Measurements from ENCODE around the gene SPOCK3.

The SPOCK3 gene

GRCh38 chr4:166838975-166839614 lies 395.2 kb downstream of the SPOCK3 start:
- TF ChIP-seq TCF4 (CRISPR knock-in tag; IDR thresholded peaks at IDR 0.05; ENCODE audit: borderline replicate concordance), result no peak
- TF ChIP-seq ZFP30 (CRISPR knock-in tag; IDR thresholded peaks at IDR 0.05), result no peak
- no peak for TF ChIP-seq TSHZ2 (CRISPR knock-in tag; IDR thresholded peaks at IDR 0.05)
- no peak for TF ChIP-seq RARB (CRISPR knock-in tag; IDR thresholded peaks at IDR 0.05)
- no peak for ATAC-seq

- ATAC-seq, result no peak
- TF ChIP-seq ZNF8 (CRISPR knock-in tag; IDR thresholded peaks at IDR 0.05) (no peak), POU6F1 (CRISPR knock-in tag; IDR thresholded peaks at IDR 0.05; ENCODE audit: borderline replicate concordance, low read depth) (no peak), PPARA (CRISPR knock-in tag; IDR thresholded peaks at IDR 0.05; ENCODE audit: borderline replicate concordance) (no peak), ZC3H10 (CRISPR knock-in tag; IDR thresholded peaks at IDR 0.05) (no peak), CSRNP3 (CRISPR knock-in tag; IDR thresholded peaks at IDR 0.05) (no peak), ZNF70 (CRISPR knock-in tag; IDR thresholded peaks at IDR 0.05) (no peak), PATZ1 (CRISPR knock-in tag; IDR thresholded peaks at IDR 0.05; ENCODE audit: borderline replicate concordance) (no peak), CSDC2 (CRISPR knock-in tag; IDR thresholded peaks at IDR 0.05) (no peak), ZNF565 (CRISPR knock-in tag; conservative IDR thresholded peaks at IDR 0.05; ENCODE audit: low read depth) (no peak), ZFP3 (CRISPR knock-in tag; IDR thresholded peaks at IDR 0.05) (no peak), TCF4 (CRISPR knock-in tag; IDR thresholded peaks at IDR 0.05; ENCODE audit: borderline replicate concordance) (no peak), TOX (CRISPR knock-in tag; IDR thresholded peaks at IDR 0.05; ENCODE audit: borderline replicate concordance) (no peak), ESRRG (CRISPR knock-in tag; IDR thresholded peaks at IDR 0.05) (no peak), CREB5 (CRISPR knock-in tag; IDR thresholded peaks at IDR 0.05; ENCODE audit: low read depth) (no peak), SNAI2 (CRISPR knock-in tag; IDR thresholded peaks at IDR 0.05) (no peak), ARNTL (CRISPR knock-in tag; IDR thresholded peaks at IDR 0.05; ENCODE audit: borderline replicate concordance, low read depth) (no peak), ISL1 (CRISPR knock-in tag; IDR thresholded peaks at IDR 0.05) (no peak), GLIS3 (CRISPR knock-in tag; IDR thresholded peaks at IDR 0.05) (no peak), BACH2 (CRISPR knock-in tag; IDR thresholded peaks at IDR 0.05; ENCODE audit: borderline replicate concordance) (no peak)
Observed at GRCh38 chr4:166836865-166837264, 397.4 kb downstream of the SPOCK3 start.

- ATAC-seq, result no peak
- no peak for TF ChIP-seq SNAI2 (CRISPR knock-in tag; IDR thresholded peaks at IDR 0.05)
- no peak for TF ChIP-seq TOX (CRISPR knock-in tag; IDR thresholded peaks at IDR 0.05; ENCODE audit: borderline replicate concordance)
- no peak for TF ChIP-seq CREB5 (CRISPR knock-in tag; IDR thresholded peaks at IDR 0.05; ENCODE audit: low read depth)
- no peak for TF ChIP-seq ESRRG (CRISPR knock-in tag; IDR thresholded peaks at IDR 0.05)
Observed at GRCh38 chr4:166827629-166828028, 406.7 kb downstream of the SPOCK3 start.
